ENCODE results near the gene MGMT.

The MGMT gene

DNA sequence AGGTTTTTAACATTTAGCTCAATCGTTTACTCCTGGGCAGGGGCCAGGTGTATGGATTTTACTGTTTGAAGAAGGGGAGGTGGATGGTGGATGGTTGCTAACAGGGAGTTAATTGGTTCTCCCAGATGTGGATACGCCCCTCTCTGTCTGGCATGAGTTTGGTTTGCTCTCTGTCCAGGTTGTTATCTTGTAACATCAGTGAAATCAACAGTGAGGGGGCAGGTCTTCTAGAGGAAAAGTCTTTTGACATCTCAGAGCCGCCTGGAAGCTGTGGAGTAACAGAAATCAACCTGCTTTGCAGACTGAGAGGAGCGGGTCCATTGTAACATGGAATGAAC lies 243.4 kb downstream of the MGMT start:
- no peak for DNase-seq (ENCODE audit: low spot score)

DNA sequence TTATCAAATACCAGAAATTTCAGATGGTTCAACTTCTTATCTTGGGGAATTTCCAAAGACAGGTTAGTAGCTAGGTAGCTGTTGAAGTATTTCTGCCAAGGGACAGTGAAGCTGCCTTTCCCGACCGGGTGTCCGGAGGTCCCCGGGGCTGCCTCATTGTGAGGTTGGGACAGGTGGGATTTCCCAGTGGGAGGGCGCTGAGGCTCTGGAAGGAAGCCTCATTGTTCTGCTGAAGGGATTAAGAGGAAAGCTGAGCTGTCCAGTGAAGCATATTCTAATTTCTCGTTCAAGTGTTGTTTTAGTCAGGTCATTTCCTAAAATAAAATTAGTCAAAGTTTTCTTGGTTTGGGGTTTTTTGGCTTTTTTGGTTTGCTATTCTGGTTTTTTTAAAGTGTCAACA lies 244.2 kb downstream of the MGMT start:
- peak; percentile 37 for DNase-seq (ENCODE audit: low spot score)

DNA sequence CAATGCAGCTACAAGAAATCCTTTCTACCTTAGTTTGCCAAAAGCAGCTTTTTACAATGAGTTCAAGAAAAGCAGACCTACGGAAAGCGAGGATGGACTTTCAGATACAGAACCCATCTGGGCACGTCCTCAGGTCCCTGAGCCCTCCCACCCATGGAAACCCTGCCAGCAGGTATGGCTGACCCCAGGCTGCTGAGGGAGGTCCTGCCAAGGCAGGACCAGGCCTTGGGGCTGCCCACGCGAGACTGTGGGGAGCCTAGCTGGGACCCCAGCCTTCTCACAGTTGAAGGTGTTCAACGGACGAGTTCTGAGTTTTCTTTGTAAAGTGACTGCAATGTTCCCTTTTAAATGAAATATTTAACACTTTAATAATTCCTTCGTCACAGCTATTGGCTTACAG lies 245.0 kb downstream of the MGMT start:
- DNase-seq (ENCODE audit: low spot score), result no peak

DNA sequence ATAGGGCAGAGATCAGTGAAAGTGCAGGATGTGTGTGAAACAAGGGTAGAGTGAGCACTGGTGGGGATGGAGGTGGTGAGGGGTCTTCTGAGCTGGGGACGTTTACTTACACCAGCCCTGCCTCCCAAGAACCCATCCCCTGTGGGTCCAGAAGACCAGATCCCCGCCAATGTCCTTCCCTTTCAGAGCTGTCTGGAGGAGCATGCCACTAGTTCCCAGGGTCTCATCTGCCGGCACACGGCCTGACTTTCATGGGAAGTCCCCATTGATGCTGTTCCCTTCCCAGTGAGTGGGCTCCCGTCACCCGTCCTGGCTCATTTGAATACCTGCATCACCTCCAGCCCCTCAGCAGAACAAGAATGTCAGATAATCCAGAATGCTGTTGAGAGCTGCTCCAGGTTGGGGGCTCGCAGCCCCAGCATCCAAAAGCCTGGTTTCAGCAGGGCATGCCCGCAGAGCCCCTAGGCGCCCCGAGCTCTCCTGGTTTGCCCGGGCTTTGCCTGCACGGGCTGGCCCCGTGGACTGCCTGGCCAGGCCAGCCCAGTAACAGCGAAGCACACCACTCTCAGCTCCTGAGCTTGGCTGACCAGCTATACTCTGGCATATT lies 246.7 kb downstream of the MGMT start:
- DNase-seq (ENCODE audit: low spot score), result no peak

DNA sequence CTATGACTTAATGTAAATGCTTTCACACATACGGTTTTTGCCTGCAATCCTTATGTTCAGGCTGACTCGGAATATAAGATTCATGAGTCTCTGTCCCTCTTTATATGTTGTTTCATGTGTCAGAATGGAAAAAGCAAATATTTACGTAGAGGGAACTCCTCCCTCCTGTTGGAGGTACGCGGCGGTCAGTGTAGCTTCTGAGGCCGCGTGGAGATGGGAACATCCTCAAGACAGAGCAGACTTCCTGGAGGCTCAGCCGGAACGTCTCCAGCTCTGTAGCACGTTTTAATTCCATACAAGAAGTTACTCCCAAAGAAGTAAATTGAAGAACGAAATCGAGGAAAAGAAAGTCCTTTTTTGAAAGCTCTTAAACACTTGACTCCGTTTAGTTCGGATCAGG lies 248.8 kb downstream of the MGMT start:
- no peak for DNase-seq (ENCODE audit: low spot score)

DNA sequence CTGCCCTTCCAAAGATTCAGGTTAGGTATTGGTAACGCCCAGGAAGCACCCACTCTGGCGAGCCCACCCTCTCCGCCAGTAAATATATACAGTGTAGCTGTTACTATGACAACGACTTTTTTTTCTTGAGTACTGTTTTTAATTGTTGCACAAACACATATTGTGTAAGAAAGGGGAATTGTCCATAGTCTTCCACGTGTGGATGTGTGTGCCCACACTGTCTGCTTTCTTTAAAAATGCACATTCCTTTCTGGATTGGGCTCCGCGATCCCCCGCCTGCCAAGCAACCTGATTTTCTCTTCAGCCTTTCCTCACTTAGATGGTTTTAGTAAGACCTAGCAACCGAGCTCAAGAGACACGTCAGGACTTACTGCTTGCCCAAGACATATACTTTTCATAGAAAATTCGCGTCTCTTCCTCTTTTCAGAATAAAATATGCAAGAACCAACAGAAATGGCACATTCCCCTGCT lies 249.2 kb downstream of the MGMT start:
- no peak for DNase-seq (ENCODE audit: low spot score)

DNA sequence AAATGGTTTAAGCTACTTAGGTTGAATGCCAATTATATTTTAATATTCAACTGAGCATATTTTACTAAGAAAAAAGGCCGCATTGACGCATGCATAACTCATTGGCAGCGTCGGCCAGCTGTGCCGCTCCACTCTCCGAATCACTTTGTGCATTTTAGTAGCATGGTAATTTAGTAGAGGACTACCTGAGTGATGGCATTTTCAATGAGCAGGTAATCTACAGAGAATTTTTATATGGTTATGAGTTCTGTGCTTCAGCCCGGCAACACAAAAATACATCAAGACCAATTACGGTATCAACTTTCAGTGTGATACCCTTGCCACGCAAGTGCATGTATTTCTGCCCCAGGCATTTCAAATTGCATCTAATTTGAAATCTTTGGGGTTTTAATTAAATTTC lies 249.8 kb downstream of the MGMT start:
- no peak for DNase-seq (ENCODE audit: low spot score)

DNA sequence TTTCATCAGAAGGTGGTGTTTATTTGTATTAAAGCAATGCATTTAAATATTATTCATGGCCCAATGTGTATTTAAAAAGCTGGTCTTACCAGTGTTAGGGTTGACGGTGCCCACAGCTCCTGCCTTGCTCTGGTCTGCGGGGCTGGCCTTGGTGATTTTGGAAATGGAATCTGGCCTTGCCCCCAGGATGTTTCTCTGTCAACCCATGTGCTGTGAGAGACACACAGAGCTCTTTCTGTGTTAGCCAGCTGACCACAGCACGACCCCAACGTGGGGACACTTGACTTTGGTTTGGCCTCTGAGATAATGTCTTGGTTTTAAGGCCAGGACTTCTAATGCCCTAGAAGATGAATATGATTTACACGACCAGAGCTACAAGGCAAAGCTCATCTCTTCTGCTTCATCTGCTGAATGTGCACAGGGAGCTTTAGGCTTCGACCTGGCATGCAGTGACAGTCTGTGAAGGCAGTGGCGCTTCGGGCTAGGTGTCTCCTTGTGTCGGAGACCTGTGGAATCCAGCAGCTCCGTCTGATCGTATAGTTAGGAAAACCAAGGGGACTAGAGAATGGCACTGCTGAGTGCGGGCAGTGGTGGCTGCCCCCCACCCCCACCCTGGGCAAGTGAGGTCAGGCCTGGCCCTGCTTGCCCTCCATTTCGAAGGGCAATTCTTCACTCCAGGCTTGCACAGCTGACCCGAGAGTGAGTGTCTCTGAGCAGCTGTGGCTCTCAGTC lies 250.9 kb downstream of the MGMT start:
- DNase-seq (ENCODE audit: low spot score), result no peak

DNA sequence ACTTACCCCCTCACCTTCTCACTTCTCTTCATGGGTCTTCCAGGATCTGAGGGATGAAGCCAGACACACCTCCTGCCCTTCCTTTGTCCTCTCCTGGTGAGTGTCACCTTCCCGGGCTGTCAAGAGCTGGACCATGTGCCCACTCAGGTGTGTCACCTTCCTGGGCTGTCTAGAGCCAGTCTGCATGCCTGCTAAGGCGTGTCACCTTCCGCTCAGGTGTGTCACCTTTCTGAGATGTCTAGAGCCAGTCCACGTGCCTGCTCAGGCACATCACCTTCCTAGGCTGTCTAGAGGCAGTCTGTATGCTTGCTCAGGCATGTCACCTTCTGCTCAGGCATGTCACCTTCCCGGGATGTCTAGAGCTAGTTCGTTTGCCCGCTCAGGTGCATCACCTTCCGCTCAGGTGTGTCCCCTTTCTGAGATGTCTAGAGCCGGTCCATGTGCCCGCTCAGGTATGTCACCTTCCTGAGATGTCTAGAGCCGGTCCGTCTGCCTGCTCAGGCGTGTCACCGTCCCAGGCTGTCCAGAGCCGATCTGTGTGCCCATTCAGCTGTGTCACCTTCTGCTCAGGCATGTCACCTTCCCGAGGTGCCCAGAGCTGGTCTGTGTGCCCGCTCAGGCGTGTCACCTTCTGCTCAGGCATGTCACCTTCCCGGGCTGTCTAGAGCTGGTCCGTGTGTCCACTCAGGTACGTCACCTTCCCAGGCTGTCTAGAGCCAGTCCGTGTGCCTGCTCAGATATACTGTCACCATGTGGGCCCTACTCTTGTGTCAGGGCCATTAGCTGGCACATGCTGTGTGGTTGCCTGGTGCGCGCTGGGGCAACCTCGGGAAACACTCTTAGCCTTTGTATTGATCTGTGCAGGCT lies 251.7 kb downstream of the MGMT start:
- no peak for DNase-seq (ENCODE audit: low spot score)

DNA sequence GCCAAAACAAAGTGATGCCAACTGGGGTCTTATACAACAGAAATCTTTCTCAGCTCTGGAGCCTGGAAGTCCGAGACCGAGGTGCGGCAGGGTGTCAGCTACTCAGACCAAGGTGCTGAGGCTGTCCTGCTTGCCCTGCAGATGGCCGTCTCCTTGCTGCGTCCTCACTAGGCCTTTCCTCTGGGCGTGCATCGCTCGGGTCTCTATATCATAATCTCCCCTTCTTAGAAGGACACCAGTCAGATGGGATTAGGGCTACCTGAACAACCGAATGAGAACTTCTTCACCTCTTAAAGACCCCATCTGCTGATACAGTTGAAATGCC lies 252.3 kb downstream of the MGMT start:
- DNase-seq (ENCODE audit: low spot score), result no peak

DNA sequence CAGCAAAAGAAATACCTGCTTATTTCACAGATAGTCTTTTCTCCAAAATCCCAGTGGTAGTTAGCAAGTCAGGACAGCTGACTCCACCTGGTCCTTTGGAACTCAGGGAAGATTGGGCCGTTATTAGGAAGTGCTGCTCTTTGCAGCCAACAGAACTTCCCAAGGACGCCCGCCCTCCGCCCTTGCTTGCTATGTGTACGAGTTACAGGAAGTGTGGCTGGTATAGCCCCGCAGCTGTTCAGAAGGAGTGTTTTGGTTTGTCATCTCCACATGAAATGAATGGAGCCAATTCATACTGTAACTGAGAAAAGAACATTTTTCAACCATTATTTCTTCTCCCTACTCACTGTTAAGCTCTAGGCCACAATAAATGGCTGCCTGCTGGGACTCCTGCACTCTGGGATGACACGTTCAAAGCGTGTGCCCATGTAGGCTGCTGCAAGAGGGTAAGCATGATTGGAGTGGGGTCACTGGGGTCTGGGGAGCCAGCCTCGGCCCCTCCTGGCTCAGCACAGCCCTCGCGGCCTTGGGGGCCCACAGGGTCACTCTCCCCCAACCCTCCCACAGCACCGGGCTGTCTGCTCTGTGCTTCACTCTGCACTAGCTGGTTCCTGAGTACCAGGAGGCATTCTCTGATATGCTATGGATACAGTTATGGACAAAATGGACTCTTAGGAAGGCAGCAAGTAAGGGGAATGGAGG lies 253.0 kb downstream of the MGMT start:
- DNase-seq (ENCODE audit: low spot score), result no peak

DNA sequence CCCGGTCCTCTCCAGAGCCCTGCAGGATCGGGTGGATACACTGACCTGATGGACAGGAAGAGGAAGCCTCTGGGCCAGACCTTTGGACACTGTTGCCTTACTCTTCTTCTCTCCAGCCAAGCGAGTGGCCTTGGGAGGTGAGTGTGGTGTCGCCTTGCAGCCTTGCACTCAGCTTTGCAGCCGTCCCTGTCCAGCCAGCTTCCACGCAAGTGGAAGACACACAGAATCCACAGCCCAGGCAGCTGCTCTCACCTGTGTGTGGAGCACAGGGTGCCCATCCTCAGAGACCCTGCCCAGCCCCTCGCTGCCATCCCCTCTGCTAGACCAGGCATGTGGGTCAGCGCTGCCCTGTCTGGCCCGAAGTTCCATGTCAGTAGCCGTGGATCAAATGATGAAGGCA lies 258.0 kb downstream of the MGMT start:
- no peak for DNase-seq (ENCODE audit: low spot score)

DNA sequence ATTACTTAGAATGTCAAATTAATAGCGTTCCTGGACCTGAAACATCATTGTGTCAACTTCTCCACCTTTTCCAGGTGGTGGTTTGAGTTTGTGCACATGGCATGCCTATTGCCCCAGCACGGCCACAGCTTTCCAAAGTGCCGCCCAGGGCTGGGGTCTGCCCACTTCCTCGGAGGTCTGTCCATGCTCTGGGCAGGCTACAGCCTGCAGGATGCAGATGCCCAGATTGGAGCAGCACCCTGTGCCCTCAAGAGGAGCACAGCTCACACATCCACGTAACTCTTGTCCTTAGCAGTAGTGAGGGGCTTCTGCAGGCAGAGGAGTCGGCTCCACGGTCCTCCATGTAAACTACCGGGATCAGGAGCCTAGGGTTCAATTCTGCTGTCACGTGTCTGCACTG lies 258.4 kb downstream of the MGMT start:
- no peak for DNase-seq (ENCODE audit: low spot score)

DNA sequence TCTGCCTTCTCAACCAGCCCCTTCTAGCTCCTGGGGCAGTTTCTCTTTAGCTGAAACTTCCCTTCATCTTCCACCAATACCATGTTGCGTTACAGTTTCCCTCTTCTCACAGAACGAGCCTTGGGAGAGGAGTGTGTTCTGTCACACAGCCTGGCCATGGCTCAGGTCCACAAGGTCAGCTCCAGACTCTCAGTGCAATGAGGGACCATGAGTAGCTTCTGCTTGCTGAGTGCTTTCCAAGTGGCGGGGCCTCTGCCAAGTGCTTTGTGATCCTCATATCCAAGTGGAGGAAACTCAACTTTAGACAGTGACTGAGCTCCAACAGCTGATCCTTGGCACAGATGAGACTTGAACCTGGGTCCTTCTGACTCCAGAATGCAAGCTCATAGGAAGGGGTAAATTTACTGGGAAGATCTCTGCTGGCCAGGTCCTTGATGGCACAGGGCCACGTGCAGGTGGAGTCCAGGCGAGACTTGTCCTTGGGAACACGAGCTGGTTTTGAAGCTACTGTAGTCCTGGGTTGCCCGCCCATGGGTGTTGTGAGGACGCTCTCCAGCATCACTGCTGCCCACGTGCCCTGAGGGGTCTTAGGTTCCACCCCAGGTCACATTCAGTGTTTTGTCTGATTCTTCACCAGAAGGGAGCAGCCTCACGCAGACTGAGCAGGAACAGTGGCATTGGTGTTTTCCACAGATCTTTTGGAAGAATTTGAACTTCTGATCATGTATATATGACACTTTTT lies 259.0 kb downstream of the MGMT start:
- no peak for DNase-seq (ENCODE audit: low spot score)

DNA sequence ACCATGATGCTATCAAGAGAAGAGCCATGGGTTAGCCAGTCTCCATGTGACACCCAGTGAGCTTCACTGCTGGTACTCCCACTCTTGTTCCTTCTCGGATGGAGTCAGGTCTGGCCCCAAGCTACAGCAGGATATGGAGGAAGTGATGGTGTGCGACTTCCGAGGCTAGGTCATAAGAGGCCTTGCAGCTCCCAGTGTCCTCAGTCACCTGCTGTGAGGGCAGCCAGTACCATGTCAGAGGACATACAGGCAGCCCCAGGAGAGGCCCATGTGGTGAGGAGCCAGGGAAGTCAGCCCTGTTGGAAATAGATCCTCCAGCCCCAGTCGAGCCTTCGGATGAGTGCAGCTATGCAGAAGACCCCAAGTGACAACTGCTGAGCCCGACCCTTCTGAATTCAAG lies 260.0 kb downstream of the MGMT start:
- DNase-seq (ENCODE audit: low spot score), result no peak

DNA sequence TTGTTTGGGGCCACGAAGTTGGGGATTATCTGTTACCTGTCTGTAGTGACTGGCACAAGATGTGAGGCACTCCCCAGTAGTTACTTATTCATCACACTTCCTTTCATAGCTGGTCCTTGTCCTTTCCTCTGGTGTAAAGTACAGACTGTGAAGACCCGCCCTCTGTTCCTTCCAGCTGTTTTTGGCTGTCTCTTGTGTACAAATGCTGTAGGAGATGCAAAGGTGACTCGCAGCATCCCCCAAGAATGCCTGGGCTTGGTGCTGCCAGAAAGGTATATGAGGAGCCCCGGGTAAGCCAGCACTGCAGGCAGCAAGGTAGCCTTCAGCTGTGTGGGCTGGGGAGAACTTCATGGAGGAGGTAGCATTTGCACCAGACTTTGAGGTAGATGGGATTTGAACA lies 260.5 kb downstream of the MGMT start:
- no peak for DNase-seq (ENCODE audit: low spot score)

DNA sequence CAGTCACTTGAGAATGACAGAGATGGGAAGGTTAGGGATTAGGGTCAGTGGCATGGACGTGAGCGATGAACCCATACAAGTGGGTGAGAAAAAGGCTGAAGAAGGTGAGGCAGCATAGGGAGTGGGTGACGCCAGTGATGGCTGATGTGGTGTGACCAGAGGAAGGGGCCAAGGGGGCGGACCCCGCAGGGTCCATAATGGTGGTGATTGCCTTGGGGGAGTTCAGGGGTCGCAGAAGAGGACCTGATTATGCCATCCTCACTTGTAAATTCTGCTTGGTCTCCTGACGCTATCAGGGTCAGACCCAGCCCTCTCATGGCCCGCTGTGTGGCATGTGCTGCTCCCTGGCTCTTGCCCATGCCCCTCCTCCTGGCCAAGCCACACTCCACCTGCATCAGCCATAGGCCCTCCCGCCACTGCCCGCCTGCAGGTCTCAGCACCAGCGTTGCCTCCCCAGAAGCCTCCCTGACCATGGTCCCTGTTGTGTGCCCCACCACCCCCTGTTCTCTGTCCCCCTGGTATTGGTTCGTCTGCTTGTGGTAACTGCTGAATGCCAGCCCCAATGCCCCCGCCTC lies 261.3 kb downstream of the MGMT start:
- no peak for DNase-seq (ENCODE audit: low spot score)

DNA sequence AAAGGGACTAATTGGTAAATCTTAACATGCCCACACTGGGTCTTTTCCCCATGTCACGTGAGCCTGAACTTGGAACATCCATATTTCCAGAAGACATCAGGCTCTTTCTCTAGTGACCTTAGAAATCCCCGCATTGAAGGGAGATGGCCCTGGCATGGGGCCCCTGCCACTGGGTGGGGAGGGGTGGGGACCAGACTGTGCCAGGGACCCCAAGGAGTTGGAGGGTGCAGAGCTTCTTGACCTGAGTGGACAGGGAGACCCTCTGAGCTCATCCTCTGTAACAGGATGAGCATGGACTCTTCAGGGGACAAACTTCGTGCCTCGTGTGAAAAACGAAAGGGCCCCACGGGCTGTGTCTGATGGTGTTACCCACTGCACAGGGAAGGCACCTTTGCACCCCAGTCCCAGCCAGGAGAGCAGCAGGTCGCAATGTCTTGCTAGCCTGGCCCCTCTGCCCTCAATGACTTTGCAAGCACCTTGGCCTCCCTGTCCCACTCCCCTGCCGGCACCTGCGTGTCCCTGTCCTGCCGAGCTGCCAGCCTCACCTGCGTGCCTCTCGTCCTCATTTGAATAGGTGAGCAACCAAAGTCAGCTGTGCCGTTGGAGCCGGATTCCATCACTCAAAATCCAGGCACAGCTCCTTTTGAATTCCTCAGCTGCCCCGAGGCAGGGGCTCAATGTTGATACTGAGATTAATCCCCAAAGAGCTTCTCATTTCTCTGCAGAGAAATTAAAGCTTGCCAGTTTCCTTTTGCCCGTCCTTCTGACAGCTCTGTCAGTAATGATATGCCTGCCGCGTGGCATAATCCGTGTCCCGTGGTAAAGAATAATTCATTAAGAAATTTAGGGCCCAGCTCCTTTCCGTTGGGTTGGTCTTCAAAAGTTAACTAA lies 262.1 kb downstream of the MGMT start:
- no peak for DNase-seq (ENCODE audit: low spot score)

DNA sequence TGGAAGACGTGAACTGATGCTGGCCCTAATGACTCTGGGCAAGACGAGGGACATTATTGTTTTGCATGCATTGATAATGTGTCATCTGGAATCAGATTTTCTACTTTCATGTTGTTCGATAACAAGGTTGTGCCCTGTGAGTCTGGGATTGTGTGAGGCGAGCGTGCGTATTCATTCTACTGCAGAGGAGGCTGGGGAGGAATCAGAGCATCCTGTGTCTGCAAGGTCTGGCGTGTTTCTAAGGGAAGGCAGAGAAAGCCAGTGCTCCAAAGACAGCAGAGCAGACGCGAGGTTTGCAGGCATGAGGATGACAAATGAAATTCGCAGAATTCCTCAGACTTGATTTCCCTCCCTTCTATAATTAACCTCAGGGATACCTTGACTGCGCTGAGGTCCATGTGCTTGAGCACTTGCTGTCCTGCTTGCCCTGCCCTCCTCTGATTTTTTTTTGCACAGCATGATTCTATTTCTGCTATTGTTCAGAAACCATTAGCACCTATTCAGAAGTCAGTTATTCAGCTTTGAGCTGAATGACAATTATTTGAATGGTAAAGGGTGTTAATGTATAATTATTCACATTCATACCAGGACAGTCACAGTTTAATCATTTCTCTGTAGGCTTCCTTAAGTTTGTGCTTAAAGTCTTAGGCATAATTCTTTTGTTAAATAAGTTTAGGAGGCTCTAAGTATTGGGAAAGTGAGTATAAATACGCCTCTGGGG lies 263.4 kb downstream of the MGMT start:
- no peak for DNase-seq (ENCODE audit: low spot score)

DNA sequence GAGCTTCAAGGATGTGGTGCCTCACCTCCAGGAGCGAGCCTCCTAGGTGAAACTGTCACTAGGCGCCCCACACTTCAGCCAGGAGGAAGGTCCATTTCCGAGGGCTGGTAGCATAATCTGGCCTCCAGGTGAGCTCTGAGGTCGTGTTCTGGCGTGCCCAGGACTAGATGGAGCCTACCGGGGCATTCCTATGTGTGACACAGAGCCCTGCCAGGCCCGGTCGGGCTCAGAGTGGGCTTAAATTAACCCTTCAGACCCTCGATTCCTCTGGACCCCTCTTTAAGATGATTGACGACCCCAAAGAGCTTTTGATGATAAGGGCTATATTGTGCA lies 263.9 kb downstream of the MGMT start:
- DNase-seq (ENCODE audit: low spot score), result no peak
